GM18867 (cell line): ENCODE data around the gene DERL2.

ENCODE experiments used
- ATAC-seq: cut with Tn5 transposase; IDR thresholded peaks from one replicate; pipeline ENCODE4 v1.9.1; 2021; ENCODE audit warnings: mild to moderate bottlenecking, moderate library complexity; ENCODE audit not compliant: unreplicated experiment

DERL2 gene

DNA sequence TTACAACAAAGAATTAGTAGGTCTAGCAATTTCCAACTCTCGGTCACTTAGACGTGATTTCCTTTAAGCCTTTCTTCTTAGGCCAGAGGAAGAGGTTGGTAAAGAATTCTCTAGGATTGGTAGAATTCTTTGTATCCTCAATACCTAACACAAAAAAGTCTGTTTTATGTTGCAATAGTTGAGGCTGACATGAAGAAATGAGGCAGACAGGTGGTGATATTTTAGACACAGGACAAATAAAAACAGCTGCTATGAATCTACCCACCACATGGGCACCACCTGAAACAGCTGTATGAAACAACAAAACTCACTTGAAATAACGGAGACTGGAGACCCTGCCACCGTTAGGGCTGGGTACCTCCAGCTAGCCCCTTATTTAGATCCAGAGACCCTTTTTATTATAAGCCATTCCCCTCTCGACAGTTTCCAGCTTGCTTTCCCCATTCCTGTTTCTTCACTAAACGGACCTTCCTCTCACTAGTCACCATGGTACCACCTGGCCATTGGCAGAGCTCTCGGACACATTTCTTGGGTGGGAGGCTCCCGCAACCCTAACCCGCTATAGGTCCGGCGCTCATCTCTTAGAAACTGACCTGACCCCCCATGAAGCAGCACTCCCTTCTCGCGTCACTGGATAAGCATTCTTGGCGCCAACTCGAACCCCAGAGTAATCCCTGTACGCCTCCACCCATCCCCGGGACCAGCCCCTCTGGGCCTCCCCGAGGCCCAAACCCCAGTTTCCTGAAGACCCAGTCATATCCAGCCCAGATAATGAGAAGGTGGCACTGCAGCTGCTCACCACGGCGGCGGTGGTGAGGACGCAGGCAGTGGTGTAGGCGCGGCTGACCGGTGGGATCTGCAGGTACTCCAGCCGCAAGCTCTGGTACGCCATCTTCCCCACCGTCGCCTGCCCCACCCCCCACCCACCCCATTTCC lies at the start of gene DERL2:
DERL2 (minus strand) TSS at position 909 of the 936 bp plus-strand sequence; CDS start at position 892, 17 bp downstream.
- ATAC-seq: no peak

DNA sequence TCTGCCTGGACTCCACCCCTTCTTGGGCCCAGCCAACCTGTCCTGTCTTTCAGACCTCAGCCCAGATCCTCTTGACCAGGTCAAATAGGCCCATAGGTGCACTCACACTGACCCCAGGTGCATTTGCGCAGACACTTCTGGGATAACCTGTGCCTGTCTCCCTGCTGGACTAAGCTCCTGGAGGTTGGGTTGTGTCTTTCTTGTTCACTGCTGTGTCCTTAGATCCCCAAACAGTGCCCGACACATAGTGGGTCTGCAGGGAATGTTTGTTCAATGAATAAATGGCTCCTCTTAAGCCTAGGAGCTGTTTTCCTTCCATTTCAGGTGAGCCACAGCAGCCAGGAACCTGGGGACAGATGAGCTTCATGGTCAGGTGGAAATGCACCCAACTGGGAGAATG lies 49.5 kb upstream of the DERL2 start:
- no peak for ATAC-seq

DNA sequence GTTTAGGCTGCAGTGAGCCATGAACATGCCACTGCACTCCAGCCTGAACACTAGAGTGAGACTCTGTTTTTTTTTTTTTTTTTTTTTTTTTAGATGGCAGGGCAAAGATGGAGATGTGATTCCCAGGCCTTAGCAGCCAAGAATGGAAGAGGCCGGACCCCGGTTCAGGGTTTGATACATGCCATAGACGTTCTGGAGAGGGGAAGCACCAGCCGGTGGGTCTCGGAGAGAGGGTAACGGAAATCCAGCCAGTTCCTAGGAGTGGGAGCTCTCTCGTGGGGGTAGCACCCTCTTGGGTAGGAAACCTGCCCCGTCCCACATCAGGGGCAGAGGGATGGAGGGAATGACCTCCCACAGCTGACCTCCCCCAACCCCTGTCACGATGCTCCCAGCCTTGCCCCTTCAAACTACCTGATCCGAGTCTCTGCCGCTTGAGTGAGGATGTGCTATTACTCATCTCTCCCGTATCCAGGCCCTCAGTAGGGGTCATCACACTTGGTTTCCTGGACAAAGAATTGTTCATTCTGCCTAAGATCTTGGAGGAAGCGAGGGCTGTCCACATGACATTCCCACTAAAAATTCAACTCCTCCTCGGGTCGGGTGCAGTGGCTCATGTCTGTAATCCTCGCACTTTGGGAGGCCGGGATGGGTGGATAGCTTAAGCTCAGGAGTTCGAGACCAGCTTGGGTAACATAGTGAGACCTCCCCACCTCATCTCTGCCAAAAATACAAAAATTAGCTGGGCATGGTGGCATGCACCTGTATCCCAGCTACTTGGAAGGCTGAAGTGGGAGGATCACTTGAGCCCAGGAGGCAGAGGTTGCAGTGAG lies 47.7 kb upstream of the DERL2 start:
- no peak for ATAC-seq

DNA sequence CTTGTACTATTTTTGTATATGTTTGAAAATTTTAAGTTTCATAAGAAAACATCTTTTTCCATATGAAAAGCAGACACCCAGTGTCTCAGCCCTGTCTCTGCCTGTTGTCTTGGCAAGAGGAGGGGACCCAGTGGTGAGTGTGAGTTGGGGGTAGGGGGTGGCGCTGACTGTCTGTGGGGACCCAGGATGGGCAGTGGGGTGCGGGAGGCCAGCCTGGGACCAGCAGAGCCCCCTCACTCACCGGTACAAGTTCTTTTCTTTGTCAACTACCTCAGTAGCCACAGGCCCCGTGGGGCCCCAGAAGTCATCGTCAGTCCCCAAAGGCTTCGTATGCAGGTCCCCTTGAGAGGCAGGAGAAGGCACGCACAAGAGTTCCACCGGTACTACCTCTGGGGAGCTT lies 46.6 kb upstream of the DERL2 start:
- no peak for ATAC-seq

DNA sequence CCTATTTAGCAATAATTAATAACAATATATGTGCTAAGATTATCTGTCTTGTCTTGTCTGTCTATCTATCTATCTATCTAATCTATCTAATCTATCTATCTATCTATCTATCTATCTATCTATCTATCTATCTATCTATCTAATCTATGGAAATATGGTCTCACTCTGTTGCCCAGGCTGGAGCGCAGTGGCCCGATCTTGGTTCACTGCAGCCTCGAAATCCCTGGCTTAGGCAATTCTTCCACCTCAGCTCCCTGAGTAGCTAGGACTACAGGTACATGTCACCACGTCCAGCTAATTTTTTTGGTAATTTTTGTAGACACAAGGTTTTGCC lies 45.1 kb upstream of the DERL2 start:
- no peak for ATAC-seq

DNA sequence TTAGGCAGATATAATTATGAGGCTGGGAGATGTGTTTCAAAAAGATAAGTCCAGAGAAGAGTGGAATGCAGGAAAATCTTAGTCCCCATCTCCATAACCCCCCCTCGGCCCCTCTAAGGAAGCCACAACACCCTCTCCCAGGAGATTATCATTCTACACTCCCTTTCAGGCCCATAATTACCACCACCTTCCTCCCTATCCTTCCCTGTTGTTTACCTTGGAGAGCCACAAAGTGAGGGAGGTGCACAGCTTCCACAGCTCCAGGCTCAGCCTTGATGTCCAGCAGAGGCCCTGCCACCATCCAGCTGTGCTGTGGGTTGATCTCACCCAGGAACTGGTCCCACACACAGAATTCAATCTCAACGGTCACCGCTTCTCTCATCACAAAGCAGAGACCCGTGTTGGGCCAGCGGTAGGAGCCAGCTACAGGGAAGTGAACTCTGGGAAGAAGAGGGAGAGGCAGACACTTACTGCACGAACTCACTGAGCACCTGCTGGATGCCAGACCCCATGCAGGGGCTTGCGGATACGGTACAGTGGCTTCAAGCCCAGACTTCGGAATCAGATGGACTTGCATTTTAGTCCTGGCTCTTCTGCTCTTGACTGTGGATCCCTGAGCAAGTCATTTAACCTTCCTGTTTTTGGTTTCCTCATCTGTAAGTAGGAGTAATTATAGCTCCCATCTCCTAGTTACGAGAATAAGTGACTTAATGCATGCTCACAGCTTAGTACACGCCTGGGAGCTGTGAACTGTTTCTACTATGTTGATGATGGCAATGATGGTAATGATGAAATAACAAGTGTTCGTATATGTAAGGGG lies 44.5 kb upstream of the DERL2 start:
- no peak for ATAC-seq

DNA sequence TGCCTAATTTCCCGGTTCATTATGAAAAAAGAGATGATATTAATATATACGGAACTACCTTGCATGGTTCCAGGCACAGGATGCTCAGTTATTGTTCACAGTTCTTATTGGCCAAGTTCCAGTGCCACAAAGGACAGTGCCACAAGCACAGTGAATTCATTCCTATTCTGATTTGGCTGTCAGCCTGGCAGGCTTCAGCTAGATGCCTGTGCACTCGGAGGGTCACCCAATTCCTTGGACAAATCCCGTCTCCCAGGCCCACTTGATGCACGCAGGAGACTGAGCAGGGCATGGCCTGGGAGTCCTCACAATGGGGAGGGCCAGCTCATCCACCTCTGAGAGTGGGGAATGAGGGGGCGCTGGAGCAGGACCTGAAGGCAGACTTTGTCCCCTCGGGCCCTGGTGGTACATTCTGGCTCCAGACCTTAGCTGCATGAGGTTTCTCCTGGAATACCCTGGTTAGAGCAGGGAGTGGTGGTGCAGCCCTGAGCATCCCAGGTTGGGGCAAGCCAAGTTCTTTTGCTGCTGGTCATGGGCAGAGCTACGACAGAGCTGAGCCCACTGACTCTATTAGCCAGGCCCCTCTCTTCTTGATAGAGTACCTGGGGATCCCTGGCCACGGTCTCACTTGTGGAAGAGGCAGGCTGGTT lies 41.7 kb upstream of the DERL2 start:
- ATAC-seq: no peak

DNA sequence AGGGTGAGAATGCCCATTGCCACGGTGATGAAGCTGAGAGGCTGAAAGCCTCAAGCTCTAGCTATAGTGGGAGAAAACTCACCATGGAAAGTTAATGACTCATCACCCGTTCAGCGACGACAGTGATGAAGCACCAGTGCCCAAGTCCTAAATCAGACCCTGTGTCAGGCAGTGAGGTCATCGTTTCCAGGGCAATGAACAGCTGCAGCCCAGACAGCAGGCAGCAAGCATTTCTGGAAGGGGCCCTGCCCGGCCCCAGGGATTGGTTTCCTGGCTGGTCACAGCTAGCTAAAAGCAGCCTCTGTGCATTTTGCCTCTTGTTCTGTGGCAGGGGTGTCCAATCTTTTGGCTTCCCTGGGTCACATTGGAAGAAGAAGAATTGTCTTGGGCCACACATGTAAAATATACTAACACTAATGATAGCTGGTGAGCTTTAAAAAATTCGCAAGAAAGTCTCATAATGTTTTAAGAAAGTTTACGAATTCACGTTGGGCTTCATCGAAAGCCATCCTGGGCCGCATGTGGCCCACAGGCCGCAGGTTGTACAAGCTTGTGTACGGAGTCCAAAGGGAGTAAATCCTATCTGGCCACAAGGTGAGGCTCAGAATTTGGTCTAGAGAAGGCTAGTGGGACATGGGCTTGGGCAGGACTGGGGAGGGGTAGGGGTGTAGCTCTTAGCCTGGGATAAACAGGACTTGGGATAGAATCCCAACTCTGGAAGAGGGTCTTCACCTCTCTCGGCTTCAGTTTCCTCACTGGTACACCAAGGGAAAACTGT lies 41.0 kb upstream of the DERL2 start:
- no peak for ATAC-seq

DNA sequence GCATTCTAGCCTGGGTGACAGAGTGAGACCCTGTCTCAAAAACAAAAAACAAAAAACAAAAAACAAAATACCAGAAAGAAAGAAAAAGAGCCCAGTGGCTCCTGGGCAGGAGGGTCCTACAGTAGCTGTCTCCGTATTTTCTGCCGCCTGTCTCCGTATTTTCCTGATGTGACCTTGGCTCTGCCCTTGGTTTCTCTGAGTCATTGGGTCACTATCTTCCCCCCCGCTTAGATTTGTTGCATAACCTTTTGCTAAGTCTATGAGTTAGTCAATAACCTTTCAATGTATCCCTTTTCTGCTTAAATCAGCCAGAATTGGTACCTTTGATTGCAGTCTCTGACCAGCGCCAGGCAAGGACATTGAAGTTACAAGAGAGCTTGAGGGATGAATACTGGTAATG lies 37.3 kb upstream of the DERL2 start:
- no peak for ATAC-seq

DNA sequence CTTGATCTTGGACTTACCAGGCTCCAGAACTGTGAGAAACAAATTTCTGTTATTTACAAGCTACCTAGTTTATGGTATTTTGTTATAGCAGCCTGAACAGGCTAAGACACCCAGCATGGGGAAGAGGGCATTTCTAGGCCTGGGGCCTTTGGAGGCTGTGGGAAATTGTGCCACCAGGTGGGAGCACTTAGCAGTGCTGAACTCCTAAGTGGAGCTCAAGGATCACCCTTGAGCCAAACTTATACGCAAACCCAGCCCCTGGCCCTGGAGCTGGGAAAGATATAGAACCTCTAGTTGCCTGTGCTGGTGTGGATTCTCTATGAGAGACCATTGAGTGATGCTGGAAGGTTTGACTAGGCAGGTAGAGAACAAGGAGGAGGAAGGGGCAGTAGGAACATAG lies 36.5 kb upstream of the DERL2 start:
- ATAC-seq: no peak

DNA sequence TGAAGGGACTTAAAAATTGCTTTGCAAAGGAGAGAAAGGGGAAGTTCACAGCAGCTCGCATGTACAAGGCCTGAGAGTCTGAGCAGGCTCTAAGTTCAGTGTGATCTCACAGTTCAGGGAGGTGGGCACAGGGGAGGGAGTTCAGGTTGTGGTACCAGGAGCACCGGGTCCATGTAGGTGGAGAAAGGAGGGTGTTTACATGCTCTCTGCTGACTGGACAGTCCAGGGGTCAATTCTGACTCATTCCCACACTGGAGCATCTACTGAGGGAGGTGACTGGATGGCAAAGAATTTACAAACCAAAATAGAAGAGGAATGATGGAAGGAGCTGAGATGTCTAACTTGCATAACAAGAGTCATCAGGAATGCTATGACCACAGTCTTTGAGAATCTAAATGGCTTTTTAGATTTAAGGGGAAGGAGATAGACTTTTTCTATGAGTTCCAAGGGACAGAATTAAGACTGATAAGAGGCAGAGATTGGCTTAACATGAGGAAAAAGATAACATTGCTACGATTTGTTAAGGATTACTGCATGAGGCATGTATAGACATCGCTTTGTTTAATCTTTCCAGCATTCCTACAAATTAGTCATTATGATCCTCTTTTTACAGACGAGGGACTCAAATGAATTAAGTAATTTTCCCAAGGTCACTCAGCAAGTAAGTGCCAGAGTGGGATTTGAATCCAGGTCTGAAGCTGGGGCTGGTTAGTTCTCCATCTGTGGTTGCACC lies 30.2 kb upstream of the DERL2 start:
- ATAC-seq: no peak

DNA sequence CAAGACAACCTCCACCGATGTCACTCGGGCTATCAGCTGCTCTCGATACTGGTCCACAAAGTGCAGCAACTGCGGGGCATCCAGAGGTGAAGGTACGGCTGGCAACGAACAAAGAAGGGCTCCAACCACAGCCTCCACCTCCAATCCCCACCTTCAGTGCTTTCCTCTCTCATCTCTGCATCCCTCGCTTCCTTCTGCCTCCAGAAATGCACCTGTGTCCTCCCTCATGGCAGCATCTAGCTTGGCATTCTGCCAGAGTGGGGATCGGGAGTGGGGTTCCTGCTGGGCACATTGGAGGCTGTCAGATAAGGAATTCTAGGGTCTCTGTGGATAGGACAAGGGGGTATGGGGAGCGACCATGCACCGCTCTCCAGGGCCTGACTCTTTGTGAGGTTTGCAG lies 29.0 kb upstream of the DERL2 start:
- ATAC-seq: no peak

DNA sequence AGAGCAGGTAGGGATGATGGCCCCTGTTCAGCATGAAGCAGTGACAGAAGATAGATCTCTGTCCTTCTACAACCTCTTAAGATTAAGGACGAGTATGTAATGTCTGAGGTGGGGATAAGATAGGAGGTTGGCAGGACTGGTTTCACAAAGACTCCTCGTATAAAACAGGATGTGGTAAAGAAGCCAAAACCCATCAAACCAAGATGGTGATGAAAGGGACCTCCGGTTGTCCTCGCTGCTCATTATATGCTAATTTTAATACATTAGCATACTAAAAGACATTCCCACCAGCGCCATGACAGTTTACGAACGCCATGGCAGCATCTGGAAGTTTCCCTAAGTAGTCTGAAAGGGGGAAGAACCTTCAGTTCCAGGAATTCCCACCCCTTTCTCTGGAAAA lies 27.6 kb upstream of the DERL2 start:
- no peak for ATAC-seq

DNA sequence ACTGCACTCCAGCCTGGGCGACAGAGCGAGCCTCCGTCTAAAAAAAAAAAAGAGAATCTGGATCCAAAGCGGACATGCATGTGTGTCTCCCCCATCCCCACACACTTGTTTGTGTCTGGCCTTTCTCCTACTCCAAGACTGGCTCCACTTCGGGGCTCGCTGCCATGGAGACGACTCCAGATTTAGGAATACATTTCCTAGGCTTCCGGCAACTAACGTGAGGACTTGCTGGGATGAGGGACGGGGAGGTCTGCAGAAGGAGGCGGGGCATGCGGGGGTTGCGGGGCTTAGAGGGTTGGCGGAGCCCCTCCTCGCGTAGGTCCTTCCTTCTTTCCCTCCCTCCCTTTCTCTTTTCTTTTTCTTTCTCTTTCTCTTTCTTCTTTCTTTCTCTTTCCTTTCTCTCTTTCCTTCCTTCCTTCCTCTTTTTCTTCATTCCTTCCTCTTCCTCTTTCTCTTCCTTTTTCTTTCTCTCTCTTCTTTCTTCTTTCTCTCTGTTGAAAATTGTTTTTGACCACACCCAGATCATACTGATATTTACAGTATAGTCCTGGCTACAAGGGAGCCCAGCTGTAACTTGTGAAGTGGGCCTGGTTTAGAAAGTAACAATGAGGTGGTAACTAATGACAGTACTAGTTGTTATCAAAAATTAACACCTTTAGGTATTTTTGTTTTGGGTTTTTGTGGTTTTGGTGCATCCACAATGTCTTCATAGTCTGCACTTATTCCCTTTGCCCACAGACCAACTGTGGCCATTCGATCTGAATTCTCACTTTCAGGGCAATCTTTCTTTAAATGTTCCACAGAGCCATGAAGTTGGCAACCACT lies 25.6 kb upstream of the DERL2 start:
- no peak for ATAC-seq

DNA sequence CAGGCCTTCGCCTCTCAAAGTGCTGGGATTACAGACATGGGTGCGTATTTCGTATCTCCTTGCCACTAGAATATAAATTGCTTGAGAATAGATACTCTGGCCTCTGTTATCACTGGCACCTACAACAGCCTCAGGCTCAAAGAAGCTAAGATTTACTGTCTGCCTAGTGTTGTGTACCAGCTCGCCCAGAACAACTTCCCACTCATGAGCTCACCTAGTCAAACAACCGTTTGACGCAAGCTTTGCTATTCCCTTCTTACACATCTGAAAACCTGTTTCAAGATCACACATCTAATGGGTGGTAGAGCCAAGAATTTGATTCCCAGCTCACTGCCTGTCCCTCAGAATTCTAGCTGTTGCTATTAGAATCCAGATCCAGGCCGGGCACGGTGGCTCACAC lies 24.8 kb upstream of the DERL2 start:
- ATAC-seq: no peak

DNA sequence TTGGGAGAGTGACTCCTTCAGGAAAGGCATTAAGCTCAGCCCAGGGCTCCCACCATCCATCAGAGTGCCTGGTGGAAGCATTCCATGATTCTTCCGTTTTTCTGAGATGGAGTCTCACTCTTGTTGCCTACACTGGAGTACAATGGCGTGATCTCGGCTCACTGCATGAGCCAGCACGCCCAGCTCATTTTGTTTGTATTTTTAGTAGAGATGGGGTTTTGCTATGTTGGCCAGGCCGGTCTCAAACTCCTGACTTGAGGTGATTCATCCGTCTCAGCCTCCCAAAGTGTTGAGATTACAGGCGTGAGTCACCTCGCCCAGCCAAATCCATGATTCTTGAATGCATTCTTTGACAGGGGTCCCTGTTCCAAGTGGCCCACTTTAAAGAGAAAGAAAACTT lies 23.5 kb upstream of the DERL2 start:
- no peak for ATAC-seq

DNA sequence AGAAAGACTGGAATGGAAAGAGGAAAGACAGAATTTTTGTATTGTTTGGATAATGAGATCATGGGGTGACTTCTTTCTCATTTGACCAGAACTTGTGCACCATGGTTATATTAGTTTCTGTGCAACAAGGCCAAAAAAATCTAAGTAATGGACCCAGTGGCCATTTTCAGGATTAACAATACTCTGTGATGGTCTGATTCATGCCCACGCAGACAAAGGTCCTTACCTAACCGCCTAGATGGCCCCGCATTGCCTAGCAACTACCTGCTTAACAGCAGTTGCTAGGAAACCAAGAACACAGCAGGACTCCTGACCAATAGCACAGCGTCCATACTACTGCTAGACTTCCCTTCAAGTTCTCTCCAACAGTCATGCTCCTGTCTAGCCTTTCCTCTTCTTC lies 22.8 kb upstream of the DERL2 start:
- ATAC-seq: no peak

DNA sequence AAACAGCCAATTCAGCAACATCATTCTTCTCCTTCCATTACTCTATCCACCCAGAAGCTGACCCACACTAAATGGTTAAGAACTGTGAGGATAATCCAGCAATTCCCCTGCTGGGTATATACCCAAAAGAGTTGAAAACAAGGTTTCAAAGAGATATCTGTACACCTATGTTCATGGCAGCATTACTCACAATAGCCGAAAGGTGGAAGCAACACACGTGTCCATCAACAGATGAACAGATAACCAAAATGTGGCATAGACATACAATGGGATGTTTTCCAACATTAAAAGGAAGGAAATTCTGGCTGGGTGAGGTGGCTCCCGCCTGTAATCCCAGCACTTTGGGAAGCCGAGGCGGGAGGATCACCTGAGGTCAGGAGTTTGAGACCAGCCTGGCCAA lies 20.3 kb upstream of the DERL2 start:
- ATAC-seq: no peak
